ENCODE measurements around the gene IMPA2.

Gene IMPA2

DNA sequence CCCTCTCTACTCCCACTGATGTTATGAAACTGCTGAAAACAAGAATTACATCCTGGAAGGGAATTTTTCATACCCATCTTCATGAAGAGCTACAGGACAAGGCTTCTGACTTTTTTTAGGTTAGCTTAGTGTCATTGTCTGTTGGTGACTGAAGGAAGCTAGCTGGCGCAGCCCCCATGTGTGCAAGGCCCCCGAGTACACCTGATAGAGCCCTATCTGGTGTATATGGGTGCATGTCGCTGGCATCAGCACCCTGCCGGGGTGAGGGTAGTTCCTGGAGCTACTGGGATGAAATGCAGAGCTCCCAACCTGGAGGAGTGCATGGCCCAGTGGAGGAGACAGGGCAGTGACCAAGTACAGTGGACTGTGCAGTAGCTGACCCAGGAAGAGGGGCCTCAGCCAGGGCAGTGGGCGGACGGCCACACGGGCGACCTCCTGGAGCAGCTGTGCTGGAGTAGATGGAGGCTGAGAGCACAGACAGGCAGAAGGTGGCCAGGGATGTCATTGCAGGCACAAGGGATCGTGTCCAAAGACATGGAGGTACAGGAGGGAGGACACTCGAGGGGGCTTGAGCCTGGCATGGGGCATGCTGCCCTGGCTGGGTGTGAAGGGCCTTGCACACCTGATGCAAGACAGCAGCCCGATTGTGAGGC is 12.1 kb downstream of the IMPA2 start:
- no peaks in the 10 kb centered on the region for H3K27me3 ChIP-seq (ENCODE audit: low read length)
- H2AFZ ChIP-seq (ENCODE audit: low read depth, low read length, severe bottlenecking), result no peak overlapping the region
- H3K79me2 ChIP-seq (ENCODE audit: insufficient read depth, low read length), result no peaks in the 10 kb centered on the region

DNA sequence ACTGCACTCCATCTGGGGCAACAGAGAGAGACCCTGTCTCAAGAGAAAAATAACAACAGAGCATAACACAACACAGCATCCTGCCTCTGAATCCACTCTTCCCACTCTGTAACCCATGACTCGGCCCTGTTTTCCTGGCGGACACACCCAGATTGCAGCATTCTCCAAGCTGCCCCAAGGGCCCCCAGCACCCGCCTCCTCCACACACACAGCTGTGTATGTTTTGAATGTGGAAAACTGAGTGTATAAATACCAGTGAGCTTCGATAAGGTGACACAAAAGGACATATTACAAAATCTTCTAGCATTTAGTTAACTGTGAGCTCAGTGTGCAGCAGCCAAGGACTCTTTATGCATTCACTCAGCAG is 13.0 kb downstream of the IMPA2 start:
- Histone ChIP-seq H3K79me2 (ENCODE audit: insufficient read depth, low read length) (no peaks in the 10 kb centered on the region), H3K27ac (ENCODE audit: low read depth, low read length) (no peak overlapping the region), H3K9ac (ENCODE audit: low read length) (no peak overlapping the region)

More for the DNA sequence above, 12.1 kb downstream of the IMPA2 start:
- Histone ChIP-seq H3F3A (ENCODE audit: insufficient read depth) (no peaks in the 10 kb centered on the region), H3K9ac (ENCODE audit: low read length) (no peak overlapping the region), H3K9me2 (replicated peaks; ENCODE audit: insufficient read depth, low read length) (no peaks in the 10 kb centered on the region), H3K4me3 (ENCODE audit: insufficient read depth, low read length, poor library complexity, severe bottlenecking) (no peak overlapping the region), H3K9me3 (ENCODE audit: insufficient read depth, low read length) (no peaks in the 10 kb centered on the region), H4K20me1 (ENCODE audit: low read depth, low read length) (no peaks in the 10 kb centered on the region), H3K27ac (ENCODE audit: low read depth, low read length) (no peak overlapping the region), H3K36me3 (ENCODE audit: low read length) (no peaks in the 10 kb centered on the region), H3K4me2 (ENCODE audit: low read depth, low read length, poor library complexity, severe bottlenecking) (no peak overlapping the region)
- no peak for TF ChIP-seq EZH2phosphoT487 (conservative IDR thresholded peaks at IDR 0.05; ENCODE audit: low read length)
- TF ChIP-seq, protein P1, sequence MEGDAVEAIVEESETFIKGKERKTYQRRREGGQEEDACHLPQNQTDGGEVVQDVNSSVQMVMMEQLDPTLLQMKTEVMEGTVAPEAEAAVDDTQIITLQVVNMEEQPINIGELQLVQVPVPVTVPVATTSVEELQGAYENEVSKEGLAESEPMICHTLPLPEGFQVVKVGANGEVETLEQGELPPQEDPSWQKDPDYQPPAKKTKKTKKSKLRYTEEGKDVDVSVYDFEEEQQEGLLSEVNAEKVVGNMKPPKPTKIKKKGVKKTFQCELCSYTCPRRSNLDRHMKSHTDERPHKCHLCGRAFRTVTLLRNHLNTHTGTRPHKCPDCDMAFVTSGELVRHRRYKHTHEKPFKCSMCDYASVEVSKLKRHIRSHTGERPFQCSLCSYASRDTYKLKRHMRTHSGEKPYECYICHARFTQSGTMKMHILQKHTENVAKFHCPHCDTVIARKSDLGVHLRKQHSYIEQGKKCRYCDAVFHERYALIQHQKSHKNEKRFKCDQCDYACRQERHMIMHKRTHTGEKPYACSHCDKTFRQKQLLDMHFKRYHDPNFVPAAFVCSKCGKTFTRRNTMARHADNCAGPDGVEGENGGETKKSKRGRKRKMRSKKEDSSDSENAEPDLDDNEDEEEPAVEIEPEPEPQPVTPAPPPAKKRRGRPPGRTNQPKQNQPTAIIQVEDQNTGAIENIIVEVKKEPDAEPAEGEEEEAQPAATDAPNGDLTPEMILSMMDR (IDR thresholded peaks at IDR 0.05; ENCODE audit: insufficient read depth, low read length, poor library complexity, severe bottlenecking), result no peak

DNA sequence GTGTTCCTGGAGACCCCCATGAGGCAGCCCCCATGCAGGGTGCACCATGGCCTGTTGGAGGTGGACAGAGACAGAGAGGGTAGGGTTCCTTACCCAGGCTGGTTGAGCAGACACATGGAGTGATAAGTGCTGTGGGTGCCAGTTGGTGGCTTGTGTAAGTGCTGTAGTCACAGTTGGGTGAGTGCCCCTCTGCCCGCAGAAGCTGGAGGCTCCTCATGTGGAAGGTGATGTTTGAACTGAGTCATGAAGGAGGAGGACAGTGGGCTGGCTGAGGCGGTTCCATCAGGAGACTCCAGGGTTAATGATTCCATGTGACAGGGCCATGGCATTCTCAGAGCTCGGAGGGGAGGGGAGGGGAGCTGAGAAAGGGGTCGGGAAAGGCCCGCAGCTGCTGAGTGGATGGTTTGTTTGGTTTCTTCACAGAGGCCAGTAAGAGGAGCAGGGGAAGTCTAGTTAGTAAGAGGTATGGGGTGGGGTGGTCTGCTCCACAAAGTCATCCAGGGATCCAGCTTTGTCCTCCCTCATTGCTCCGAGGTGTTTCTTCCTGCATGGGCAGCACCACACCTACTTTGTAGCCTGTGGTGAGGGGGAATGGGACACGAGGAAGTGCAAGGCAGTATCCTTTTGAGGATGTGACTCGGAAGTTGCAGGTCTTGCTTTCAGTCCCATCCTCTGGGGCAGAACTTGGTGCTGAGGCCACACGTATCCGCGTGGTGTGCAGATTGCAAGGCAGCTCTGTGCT is 13.6 kb downstream of the IMPA2 start:
- Histone ChIP-seq H3K9me3 (ENCODE audit: insufficient read depth, low read length) (no peaks in the 10 kb centered on the region), H3K36me3 (ENCODE audit: low read length) (no peaks in the 10 kb centered on the region), H3K9ac (ENCODE audit: low read length) (no peak overlapping the region), H4K20me1 (ENCODE audit: low read depth, low read length) (no peaks in the 10 kb centered on the region), H3K27ac (ENCODE audit: low read depth, low read length) (no peak overlapping the region), H3K27me3 (ENCODE audit: low read length) (no peaks in the 10 kb centered on the region), H3F3A (ENCODE audit: insufficient read depth) (no peaks in the 10 kb centered on the region), H3K4me2 (ENCODE audit: low read depth, low read length, poor library complexity, severe bottlenecking) (no peak overlapping the region), H2AFZ (ENCODE audit: low read depth, low read length, severe bottlenecking) (no peak overlapping the region), H3K9me2 (replicated peaks; ENCODE audit: insufficient read depth, low read length) (no peaks in the 10 kb centered on the region), H3K4me3 (ENCODE audit: insufficient read depth, low read length, poor library complexity, severe bottlenecking) (no peak overlapping the region), H3K79me2 (ENCODE audit: insufficient read depth, low read length) (no peaks in the 10 kb centered on the region)
- TF ChIP-seq EZH2phosphoT487 (conservative IDR thresholded peaks at IDR 0.05; ENCODE audit: low read length), result no peak
- TF ChIP-seq, protein P1 (IDR thresholded peaks at IDR 0.05; ENCODE audit: insufficient read depth, low read length, poor library complexity, severe bottlenecking), result no peak

More for the DNA sequence above, 13.0 kb downstream of the IMPA2 start:
- no peaks in the 10 kb centered on the region for H3K9me3 ChIP-seq (ENCODE audit: insufficient read depth, low read length)
- H2AFZ ChIP-seq (ENCODE audit: low read depth, low read length, severe bottlenecking), result no peak overlapping the region
- H3F3A ChIP-seq (ENCODE audit: insufficient read depth), result no peaks in the 10 kb centered on the region
- H4K20me1 ChIP-seq (ENCODE audit: low read depth, low read length), result no peaks in the 10 kb centered on the region
- no peaks in the 10 kb centered on the region for H3K27me3 ChIP-seq (ENCODE audit: low read length)
- H3K4me2 ChIP-seq (ENCODE audit: low read depth, low read length, poor library complexity, severe bottlenecking), result no peak overlapping the region
- H3K9me2 ChIP-seq (replicated peaks; ENCODE audit: insufficient read depth, low read length), result no peaks in the 10 kb centered on the region
- H3K4me3 ChIP-seq (ENCODE audit: insufficient read depth, low read length, poor library complexity, severe bottlenecking), result no peak overlapping the region
- no peaks in the 10 kb centered on the region for H3K36me3 ChIP-seq (ENCODE audit: low read length)
- TF ChIP-seq EZH2phosphoT487 (conservative IDR thresholded peaks at IDR 0.05; ENCODE audit: low read length), result no peak
- TF ChIP-seq, protein P1 (IDR thresholded peaks at IDR 0.05; ENCODE audit: insufficient read depth, low read length, poor library complexity, severe bottlenecking), result no peak

Measured in SU-DHL-6 (cell line).